Measurements from ENCODE around the gene UNK.

- TF ChIP-seq CTCF (IDR thresholded peaks at IDR 0.05; ENCODE audit: poor library complexity) = no peak
- TF ChIP-seq EZH2 (IDR thresholded peaks at IDR 0.05; ENCODE audit: borderline replicate concordance) = no peak
- TF ChIP-seq EZH2phosphoT487 (IDR thresholded peaks at IDR 0.05; ENCODE audit: low read depth, severe bottlenecking, unreplicated experiment) = no peak
Measured at GRCh38 chr17:75825748-75826370, 41.3 kb downstream of the UNK start.
